KBM-7 (cell line): ENCODE data around the gene ARHGEF7.

Experiments used
- DNase-seq: peaks from one replicate; pipeline ENCODE4 v3.0.0-alpha.2; 2015
- in situ Hi-C: fragments of 300-500 bp; cut with MboI; formaldehyde crosslinking; loops from 2 replicates; pipeline ENCODE4 v1.14.3; 2020; ENCODE audit warnings: low sequenced_read_pairs, low pct_unique_long_range_greater_than_20kb, mixed read lengths

The ARHGEF7 gene

DNA sequence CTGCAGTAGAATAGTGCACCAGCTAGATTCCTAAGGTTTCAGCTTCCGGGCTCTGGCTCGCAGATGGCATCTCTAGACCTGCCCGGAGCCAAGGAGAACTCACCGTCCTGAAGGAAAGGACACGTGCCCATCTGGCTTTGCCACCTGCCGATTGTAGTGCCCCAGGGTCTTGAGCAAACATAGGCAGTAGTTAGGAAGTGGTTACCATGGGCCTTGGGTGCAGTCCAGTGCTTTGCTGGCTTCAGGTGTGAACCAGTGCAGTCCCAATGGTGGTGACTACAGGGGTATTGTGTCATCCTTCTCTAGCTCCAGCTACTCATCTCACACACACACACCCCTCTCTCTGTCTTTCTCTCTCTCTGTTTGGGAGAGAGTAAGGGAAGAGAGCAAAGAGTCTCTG, 143.9 kb downstream of the ARHGEF7 start:
- no peak for DNase-seq

GRCh38 chr13:111261326-111261725, 146.2 kb downstream of the ARHGEF7 start:
- in situ Hi-C loops: no loop called here
- no peak for DNase-seq

More for the DNA sequence above, 143.9 kb downstream of the ARHGEF7 start:
- in situ Hi-C loops: no loop called here

GRCh38 chr13:111262281-111262680, 147.2 kb downstream of the ARHGEF7 start:
- DNase-seq: no peak
- in situ Hi-C loops: no loop called here

GRCh38 chr13:111262715-111263114, 147.6 kb downstream of the ARHGEF7 start:
- DNase-seq: no peak
- in situ Hi-C loops: no loop called here

- DNase-seq: no peak
- in situ Hi-C loops: no loop called here
Measured at GRCh38 chr13:111263566-111263965, 148.5 kb downstream of the ARHGEF7 start.

GRCh38 chr13:111265006-111265700, 150.0 kb downstream of the ARHGEF7 start:
- in situ Hi-C loops: no loop called here
- DNase-seq: no peak

DNA sequence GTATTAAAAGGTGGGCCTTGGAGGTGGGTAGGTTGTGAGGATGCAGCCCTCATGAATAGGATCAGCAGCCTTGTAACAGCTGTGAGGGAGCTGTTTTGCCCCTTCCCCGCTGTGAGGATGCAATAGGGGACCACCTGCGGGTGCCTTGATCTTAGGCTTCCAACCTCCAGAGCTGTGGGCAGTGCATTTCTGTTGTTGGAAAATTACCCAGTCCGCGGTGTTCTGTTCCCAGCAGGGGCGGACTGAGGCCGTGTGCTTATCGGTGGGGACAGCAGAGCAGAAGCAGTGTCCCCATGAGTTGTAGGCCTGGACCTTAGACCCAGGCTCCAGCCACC, 150.6 kb downstream of the ARHGEF7 start:
- no peak for DNase-seq
- in situ Hi-C loops: no loop called here

GRCh38 chr13:111267205-111267604, 152.1 kb downstream of the ARHGEF7 start:
- in situ Hi-C loops: no loop called here
- no peak for DNase-seq

- DNase-seq: no peak
- in situ Hi-C loops: no loop called here
Measured at GRCh38 chr13:111267784-111268183, 152.7 kb downstream of the ARHGEF7 start.

DNA sequence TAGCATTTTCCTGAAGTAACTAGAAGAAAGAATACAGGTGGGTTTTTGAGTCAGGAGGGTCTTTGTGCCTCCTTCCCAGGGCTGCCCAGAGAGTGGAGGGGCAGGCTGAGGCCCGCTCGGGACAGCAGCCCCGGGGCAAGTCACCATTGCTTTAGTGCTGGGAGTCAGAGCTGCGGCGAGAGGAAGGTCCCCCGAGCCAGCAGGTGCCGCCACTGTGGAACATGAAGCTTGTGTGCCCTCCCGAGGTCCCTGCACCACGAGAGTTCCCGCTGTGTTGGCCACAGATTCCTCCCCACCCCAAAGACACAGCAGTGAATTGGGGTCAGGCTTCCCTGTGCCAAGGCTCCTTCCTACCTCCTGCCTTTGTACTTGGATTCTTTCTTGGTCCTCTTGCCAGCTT, 154.4 kb downstream of the ARHGEF7 start:
- no peak for DNase-seq
- in situ Hi-C loops: no loop called here

DNA sequence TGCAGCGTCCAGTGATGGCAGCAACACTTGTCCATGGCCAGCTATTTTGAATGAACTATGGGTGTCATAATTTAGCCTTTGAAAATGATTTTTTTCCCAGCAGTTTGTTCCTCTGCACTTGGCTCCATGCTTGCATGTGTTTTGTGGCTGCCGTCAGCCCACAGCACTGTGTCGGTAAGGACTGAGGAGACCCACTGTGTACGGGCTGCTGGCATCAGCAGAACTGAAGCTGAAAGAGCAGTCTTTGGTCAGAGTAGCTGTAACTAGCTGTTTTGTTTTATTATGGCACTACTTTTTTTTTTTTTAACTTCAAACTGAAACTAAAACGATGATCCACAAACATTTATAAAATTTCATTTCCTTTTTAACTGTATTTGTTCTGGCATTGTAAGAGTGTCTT, 155.0 kb downstream of the ARHGEF7 start:
- in situ Hi-C loops: no loop called here

DNA sequence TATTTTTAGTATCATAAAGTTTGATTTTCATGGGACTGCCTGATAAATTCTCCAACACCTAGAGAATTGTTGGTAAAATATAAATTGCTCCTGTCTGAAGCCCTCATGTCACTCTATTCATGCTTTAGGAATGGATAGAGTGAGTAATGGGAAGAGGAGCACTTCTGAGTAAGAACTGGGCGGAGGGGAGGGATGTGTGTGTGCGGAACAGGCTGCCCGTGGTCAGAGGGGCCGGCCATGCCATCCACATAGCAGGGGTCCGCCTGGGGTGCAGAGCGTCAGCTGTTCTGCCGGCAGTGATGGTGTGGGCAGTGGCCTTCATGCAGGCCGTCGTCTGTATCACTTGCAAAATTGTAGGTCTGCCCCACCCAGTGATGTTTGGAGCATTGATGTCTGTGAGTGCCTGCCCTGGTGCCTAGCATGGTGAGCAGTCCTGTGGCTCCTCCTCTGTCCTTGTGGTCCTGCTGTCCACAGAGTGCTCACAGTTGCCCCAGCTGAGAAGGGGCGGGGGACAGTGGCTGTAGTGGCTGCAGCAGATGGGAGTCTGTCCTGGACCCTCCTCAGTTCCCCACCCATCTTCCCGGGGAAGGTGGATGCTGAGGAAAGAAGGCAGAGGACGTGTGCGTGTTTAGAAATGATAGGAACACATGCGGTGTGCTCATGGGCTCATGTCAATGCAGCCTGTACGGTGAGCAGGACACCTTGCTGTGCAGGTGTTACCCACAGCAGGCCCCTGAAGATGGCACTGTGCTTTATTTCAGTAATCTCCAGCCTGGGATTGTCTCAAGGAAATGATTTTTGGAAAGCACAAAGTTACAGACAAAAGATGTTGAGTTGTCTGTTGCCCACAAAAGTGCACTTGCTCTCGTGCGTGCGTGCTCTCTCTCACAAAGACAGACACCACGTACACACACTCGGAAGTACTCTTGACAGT, 155.9 kb downstream of the ARHGEF7 start:
- in situ Hi-C loops: no loop called here
- DNase-seq: no peak

More for the DNA sequence above, 155.0 kb downstream of the ARHGEF7 start:
- DNase-seq: no peak

DNA sequence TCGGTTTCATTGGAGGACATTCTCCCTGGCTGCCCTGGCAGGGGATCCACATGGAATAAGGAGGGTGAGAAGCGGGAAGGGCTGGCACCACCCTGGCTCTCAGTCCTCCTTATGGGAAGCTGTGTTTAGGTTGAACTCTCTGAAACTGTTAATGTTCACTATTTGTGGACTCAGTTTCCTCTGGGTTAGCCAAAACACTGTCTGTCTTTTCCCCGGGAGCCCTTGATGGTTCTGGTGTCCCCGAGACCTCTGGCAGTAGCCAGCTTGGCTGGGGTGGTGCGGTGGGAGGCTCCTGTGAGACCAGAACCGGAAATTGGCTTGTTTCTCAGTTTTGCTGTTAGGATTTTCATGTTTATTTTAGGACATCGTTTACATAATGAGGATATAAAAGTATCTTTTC, 157.0 kb downstream of the ARHGEF7 start:
- in situ Hi-C loops: no loop called here

GRCh38 chr13:111275382-111275781, 160.3 kb downstream of the ARHGEF7 start:
- no peak for DNase-seq
- in situ Hi-C loops: no loop called here

More for the DNA sequence above, 157.0 kb downstream of the ARHGEF7 start:
- DNase-seq: no peak

- in situ Hi-C loops: no loop called here
- no peak for DNase-seq
Measured at GRCh38 chr13:111275995-111276618, 161.0 kb downstream of the ARHGEF7 start.

- in situ Hi-C loops: no loop called here
- no peak for DNase-seq
Measured at GRCh38 chr13:111278258-111278657, 163.1 kb downstream of the ARHGEF7 start.

- no peak for DNase-seq
- in situ Hi-C loops: no loop called here
Measured at GRCh38 chr13:111278743-111279652, 163.9 kb downstream of the ARHGEF7 start.

DNA sequence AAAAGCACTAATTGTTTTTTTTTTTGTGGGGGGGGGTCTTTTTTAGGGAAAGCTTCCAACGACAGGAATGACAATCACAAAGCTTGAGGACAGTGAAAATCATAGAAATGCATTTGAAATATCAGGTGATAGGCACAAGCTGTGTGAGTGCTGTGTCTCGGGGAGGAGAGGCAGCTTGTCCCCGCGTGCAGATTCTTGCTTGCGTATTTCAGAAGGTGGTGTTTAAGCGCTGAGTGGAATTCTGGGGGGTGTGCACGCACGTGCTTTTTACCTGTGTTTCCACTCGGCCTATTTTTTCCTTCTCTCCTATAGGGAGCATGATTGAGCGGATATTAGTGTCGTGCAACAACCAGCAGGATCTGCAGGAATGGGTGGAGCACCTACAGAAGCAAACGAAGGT, 165.1 kb downstream of the ARHGEF7 start:
- no peak for DNase-seq
- in situ Hi-C loops: no loop called here
